SK-N-SH (cell line): ENCODE measurements around the gene ROR2. TPM values are rescaled to one million over a fixed set of nuclear protein-coding genes. Genes with fewer than 3 reads are reported as not detected.

Source experiments
- CTCF ChIA-PET: fragments of 300-600, 350-600 bp; formaldehyde crosslinking; extraction: SDS; loops from one replicate; lab custom pipeline; 2021; lab: Yijun Ruan, JAX
- POLR2A ChIA-PET: fragments of 350-600 bp; sonication (Branson Sonifier 250); formaldehyde crosslinking; extraction: SDS; loops from one replicate; lab custom pipeline; 2020; ENCODE audit warnings: antibody characterized with exemption, inconsistent platforms; lab: Yijun Ruan, JAX
- DNase-seq: peaks from one replicate; pipeline ENCODE4 v3.0.0; 2012
- H2AFZ ChIP-seq: fragments of 200-600 bp; sonication (generic); 2 replicates; pipeline ENCODE4 v1.8.1; 2016; ENCODE audit warnings: antibody characterized with exemption, mild to moderate bottlenecking, low read depth
- H3F3A ChIP-seq: fragments of 200-600 bp; sonication (generic); replicated peaks from 2 replicates; pipeline ENCODE3; 2016; ENCODE audit warnings: antibody characterized with exemption, mild to moderate bottlenecking; ENCODE audit not compliant: insufficient read depth
- H3K27ac ChIP-seq, 2 experiments: fragments of 200-500 bp in 1 of 2; fragments of 200-600 bp in 1 of 2; sonication (Bioruptor generic) in 1 of 2; sonication (generic), shearing (Covaris generic) in 1 of 2; 2 replicates each; pipeline versions ENCODE4 v1.5.1 to v1.6.1; 2014 to 2016; ENCODE audit warnings: low read depth in 2 of 2, inconsistent platforms in 1 of 2, low read length in 1 of 2, mild to moderate bottlenecking in 1 of 2, mixed read lengths in 1 of 2
- H3K27me3 ChIP-seq: fragments of 200-600 bp; sonication (generic), shearing (Covaris generic); 2 replicates; pipeline ENCODE4 v1.6.1; 2016; ENCODE audit warnings: mixed run types; ENCODE audit not compliant: insufficient read depth
- H3K36me3 ChIP-seq, 2 experiments: fragments of 200-500 bp in 1 of 2; fragments of 200-600 bp in 1 of 2; sonication (Bioruptor generic) in 1 of 2; sonication (generic) in 1 of 2; replicated peaks in 1 of 2; 2 replicates each; pipeline versions ENCODE3 to v1.5.1; 2014 to 2016; ENCODE audit warnings: low read length in 1 of 2, mild to moderate bottlenecking in 1 of 2; ENCODE audit not compliant: insufficient read depth in 2 of 2, control insufficient read depth in 1 of 2
- H3K4me1 ChIP-seq, 2 experiments: fragments of 200-500 bp in 1 of 2; fragments of 200-600 bp in 1 of 2; sonication (Bioruptor generic) in 1 of 2; sonication (generic), shearing (Covaris generic) in 1 of 2; 2 replicates each; pipeline versions ENCODE4 v1.5.1 to v1.6.1; 2014 to 2016; ENCODE audit warnings: low read depth in 1 of 2, low read length in 1 of 2, mixed run types in 1 of 2; ENCODE audit not compliant: insufficient read depth in 2 of 2, control insufficient read depth in 1 of 2
- H3K4me2 ChIP-seq: fragments of 200-600 bp; sonication (generic), shearing (Covaris generic); 2 replicates; pipeline ENCODE4 v1.6.1; 2017; ENCODE audit warnings: mixed run types
- H3K4me3 ChIP-seq, 2 experiments: fragments of 200-500 bp in 1 of 2; fragments of 200-600 bp in 1 of 2; sonication (Bioruptor generic) in 1 of 2; sonication (generic), shearing (Covaris generic) in 1 of 2; 2 replicates each; pipeline versions ENCODE4 v1.5.1 to v1.8.1; 2014 to 2016; ENCODE audit warnings: low read depth in 2 of 2, inconsistent platforms in 1 of 2, low read length in 1 of 2, mild to moderate bottlenecking in 1 of 2, mixed read lengths in 1 of 2, moderate library complexity in 1 of 2
- H3K79me2 ChIP-seq: fragments of 200-600 bp; sonication (generic); 2 replicates; pipeline ENCODE4 v1.8.1; 2017; ENCODE audit warnings: mild to moderate bottlenecking; ENCODE audit not compliant: insufficient read depth
- H3K9ac ChIP-seq: fragments of 200-600 bp; sonication (generic); 2 replicates; pipeline ENCODE4 v1.6.1; 2017; ENCODE audit warnings: mixed run types
- H3K9me2 ChIP-seq: fragments of 200-600 bp; sonication (generic); 2 replicates; pipeline ENCODE4 v1.6.1; 2017; ENCODE audit warnings: mixed run types
- H3K9me3 ChIP-seq: fragments of 200-600 bp; sonication (generic); 2 replicates; pipeline ENCODE4 v1.6.1; 2017; ENCODE audit warnings: mixed run types, mild to moderate bottlenecking, moderate library complexity
- H4K20me1 ChIP-seq: fragments of 200-600 bp; sonication (generic); 2 replicates; pipeline ENCODE4 v1.6.1; 2017; ENCODE audit warnings: mild to moderate bottlenecking, mixed run types; ENCODE audit not compliant: insufficient read depth
- CTCF ChIP-seq: fragments of 200-600 bp; sonication (generic); IDR thresholded peaks from 2 replicates; pipeline ENCODE4 v1.6.1; 2017; ENCODE audit warnings: antibody characterized with exemption, mild to moderate bottlenecking, moderate library complexity
- MAX ChIP-seq: IDR thresholded peaks from 2 replicates; pipeline ENCODE4 v1.4.0; 2012; ENCODE audit warnings: low read depth
- NRF1 ChIP-seq: IDR thresholded peaks from 2 replicates; pipeline ENCODE4 v1.6.1; 2012; ENCODE audit warnings: low read depth, mild to moderate bottlenecking, low read length
- RAD21 ChIP-seq: IDR thresholded peaks from 2 replicates; pipeline ENCODE4 v1.6.1; 2012; ENCODE audit warnings: mild to moderate bottlenecking, low read length
- TAF1 ChIP-seq: IDR thresholded peaks from 2 replicates; pipeline ENCODE4 v1.6.1; 2012; ENCODE audit warnings: low read depth, mild to moderate bottlenecking, low read length, moderate library complexity, borderline replicate concordance
- TCF12 ChIP-seq: IDR thresholded peaks from 2 replicates; pipeline ENCODE4 v1.4.0; 2012
- YY1 ChIP-seq: IDR thresholded peaks from 2 replicates; pipeline ENCODE4 v1.4.0; 2012; ENCODE audit warnings: low read depth, mild to moderate bottlenecking
- ZBTB33 ChIP-seq: IDR thresholded peaks from 2 replicates; pipeline ENCODE4 v1.4.0; 2012; ENCODE audit warnings: low read depth, borderline replicate concordance
- WGBS: methylation state at CpG from one replicate; pipeline ENCODE4 v1.1.6; 2017; ENCODE audit warnings: low lambda C conversion rate; 5-methylcytosine and 5-hydroxymethylcytosine counted together
- polyA plus RNA-seq, 3 experiments: library from polyadenylated mRNA; depleted of rRNA; stranded (reverse); fragments of >200 nt; gene quantifications; 2 replicates each; pipeline ENCODE4 v1.2.3, GENCODE V29; 2012
- TF ChIP-seq, protein P1 (sequence below): IDR thresholded peaks from 2 replicates; pipeline ENCODE4 v1.6.1; 2012; ENCODE audit warnings: mild to moderate bottlenecking, low read depth, low read length, moderate library complexity
- TF ChIP-seq, protein P2 (sequence below): fragments of 150-350 bp; IDR thresholded peaks from 2 replicates; pipeline ENCODE4 v1.6.1; 2017; ENCODE audit warnings: antibody characterized with exemption, low read length, low read depth, borderline replicate concordance

ROR2 gene
- polyA plus RNA-seq, 1 of the 3 experiments (the other 2 are of a cell fraction), result 0.43 TPM

DNA sequence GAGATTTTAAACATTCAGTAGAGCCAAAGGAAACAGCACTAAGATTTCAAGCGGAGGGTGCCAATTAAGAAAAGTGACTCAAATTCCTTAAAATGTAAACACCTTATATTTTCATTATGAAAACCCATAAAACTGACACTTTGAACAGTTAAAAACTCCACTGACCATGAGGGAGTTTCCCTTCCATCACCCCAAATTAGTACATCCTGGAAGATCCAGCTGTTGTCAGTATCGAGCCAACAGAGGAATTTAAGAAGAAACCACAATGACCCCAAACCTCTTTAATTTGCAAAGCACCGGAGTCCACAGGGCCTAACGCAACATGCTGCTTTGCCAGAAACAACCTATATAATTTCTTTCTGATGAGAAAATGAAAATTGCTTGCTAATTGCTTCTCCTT is 41.3 kb downstream of the ROR2 start (continued):
- TF ChIP-seq CTCF (no peak), ZBTB33 (no peak), YY1 (no peak)

- no peaks in the 10 kb centered on the region for H3K9me2 ChIP-seq
- no peaks in the 10 kb centered on the region for H4K20me1 ChIP-seq
- no peak overlapping the region for H3K9ac ChIP-seq
- H3K4me2 ChIP-seq, result no peak overlapping the region
- ChIA-PET CTCF (interaction anchor here (1.5 to 1.7 kb wide), 2 partner anchors 19 to 42 kb away, joined by 4 read pairs; partner anchors contain the start of gene ROR2), POLR2A (no interaction called here)
- no peak for DNase-seq
- no peaks in the 10 kb centered on the region for H3K36me3 ChIP-seq
- WGBS, result 35% methylated on average over 2 of the region's 2 CpGs
- H3K9me3 ChIP-seq, result no peaks in the 10 kb centered on the region
- H3K79me2 ChIP-seq, result no peaks in the 10 kb centered on the region
- H3K27ac ChIP-seq, result no peak overlapping the region
- no peak overlapping the region for H2AFZ ChIP-seq
- no peaks in the 10 kb centered on the region for H3F3A ChIP-seq
- TF ChIP-seq, protein P1, sequence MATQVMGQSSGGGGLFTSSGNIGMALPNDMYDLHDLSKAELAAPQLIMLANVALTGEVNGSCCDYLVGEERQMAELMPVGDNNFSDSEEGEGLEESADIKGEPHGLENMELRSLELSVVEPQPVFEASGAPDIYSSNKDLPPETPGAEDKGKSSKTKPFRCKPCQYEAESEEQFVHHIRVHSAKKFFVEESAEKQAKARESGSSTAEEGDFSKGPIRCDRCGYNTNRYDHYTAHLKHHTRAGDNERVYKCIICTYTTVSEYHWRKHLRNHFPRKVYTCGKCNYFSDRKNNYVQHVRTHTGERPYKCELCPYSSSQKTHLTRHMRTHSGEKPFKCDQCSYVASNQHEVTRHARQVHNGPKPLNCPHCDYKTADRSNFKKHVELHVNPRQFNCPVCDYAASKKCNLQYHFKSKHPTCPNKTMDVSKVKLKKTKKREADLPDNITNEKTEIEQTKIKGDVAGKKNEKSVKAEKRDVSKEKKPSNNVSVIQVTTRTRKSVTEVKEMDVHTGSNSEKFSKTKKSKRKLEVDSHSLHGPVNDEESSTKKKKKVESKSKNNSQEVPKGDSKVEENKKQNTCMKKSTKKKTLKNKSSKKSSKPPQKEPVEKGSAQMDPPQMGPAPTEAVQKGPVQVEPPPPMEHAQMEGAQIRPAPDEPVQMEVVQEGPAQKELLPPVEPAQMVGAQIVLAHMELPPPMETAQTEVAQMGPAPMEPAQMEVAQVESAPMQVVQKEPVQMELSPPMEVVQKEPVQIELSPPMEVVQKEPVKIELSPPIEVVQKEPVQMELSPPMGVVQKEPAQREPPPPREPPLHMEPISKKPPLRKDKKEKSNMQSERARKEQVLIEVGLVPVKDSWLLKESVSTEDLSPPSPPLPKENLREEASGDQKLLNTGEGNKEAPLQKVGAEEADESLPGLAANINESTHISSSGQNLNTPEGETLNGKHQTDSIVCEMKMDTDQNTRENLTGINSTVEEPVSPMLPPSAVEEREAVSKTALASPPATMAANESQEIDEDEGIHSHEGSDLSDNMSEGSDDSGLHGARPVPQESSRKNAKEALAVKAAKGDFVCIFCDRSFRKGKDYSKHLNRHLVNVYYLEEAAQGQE, result no peak
- TF ChIP-seq RAD21, result no peak
- TF ChIP-seq, protein P2, sequence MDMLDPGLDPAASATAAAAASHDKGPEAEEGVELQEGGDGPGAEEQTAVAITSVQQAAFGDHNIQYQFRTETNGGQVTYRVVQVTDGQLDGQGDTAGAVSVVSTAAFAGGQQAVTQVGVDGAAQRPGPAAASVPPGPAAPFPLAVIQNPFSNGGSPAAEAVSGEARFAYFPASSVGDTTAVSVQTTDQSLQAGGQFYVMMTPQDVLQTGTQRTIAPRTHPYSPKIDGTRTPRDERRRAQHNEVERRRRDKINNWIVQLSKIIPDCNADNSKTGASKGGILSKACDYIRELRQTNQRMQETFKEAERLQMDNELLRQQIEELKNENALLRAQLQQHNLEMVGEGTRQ, result no peak
- TF ChIP-seq NRF1, result no peak
- no peak for TF ChIP-seq TCF12
- no peak for TF ChIP-seq MAX
- TF ChIP-seq TAF1, result no peak
- no peak overlapping the region for H3K4me3 ChIP-seq
- peaks cover 0 to 6% of the 10 kb centered on the region in 2 experiments; a peak in 2 of 4 replicates for H3K4me1 ChIP-seq
- H3K27me3 ChIP-seq, result no peaks in the 10 kb centered on the region
These were observed 41.8 kb downstream of the ROR2 start for GRCh38 chr9:91908293-91908623.
